ENCODE results near the gene TMSB4X. TPM values are rescaled to one million over a fixed set of nuclear protein-coding genes. Genes with fewer than 3 reads are reported as not detected.

The TMSB4X gene
- total and polyA plus RNA-seq, 2 of the 13 experiments (the other 11 are each of a cell fraction or from before 2014, with no cell fraction given) = 10.5 to 29.6 TPM

GRCh38 chrX:12954981-12955380, 19.9 kb upstream of the TMSB4X start:
- intact Hi-C loops (cut with micrococcal nuclease; ENCODE audit: unreplicated experiment) (no loop called here), in situ Hi-C loops (cut with HindIII; ENCODE audit: extremely low pct_ligation_motif_present, low pct_unique_long_range_greater_than_20kb) (loop anchor here (10.0 kb wide), 1 partner anchor 540 kb away; no protein-coding TSS in a partner anchor)
- TF ChIP-seq ZC3H13 (CRISPR knock-in tag; IDR thresholded peaks at IDR 0.05) = no peak
- no peak for TF ChIP-seq ZNF232 (CRISPR knock-in tag; IDR thresholded peaks at IDR 0.05; ENCODE audit: borderline replicate concordance)
- TF ChIP-seq BHLHE40 (IDR thresholded peaks at IDR 0.05; ENCODE audit: low read length) = no peak
- no peak for TF ChIP-seq ZNF577 (CRISPR knock-in tag; IDR thresholded peaks at IDR 0.05; ENCODE audit: borderline replicate concordance, low read depth)
- H3K79me2 ChIP-seq (ENCODE audit: insufficient read depth, low read length) = no peaks in the 10 kb centered on the region
- DNase-seq (ENCODE audit: low spot score) = no peak
- no peak overlapping the region for H2AFZ ChIP-seq (ENCODE audit: low read length)
- H3K36me3 ChIP-seq (replicated peaks in 1 of 2; ENCODE audit: control insufficient read depth in 1 of 2, insufficient read depth in 2 of 2, low read length in 2 of 2) = no peaks in the 10 kb centered on the region
- H3K4me3 ChIP-seq (replicated peaks in 1 of 3; ENCODE audit: insufficient read depth in 1 of 3, low read depth in 2 of 3, low read length in 3 of 3) = no peak overlapping the region
- peaks cover 30% of the 10 kb centered on the region for H3K4me1 ChIP-seq (ENCODE audit: insufficient read depth, low read length)
- ChIA-PET CTCF (ENCODE audit: low intra/inter-chr PET ratio, low total read pairs) (no interaction called here), POLR2A (no interaction called here)
- H3K27ac ChIP-seq (ENCODE audit: extremely low read length, insufficient read depth, low read length) = no peak overlapping the region
- H3K4me2 ChIP-seq (ENCODE audit: low read depth, low read length) = no peak overlapping the region
- H3K27me3 ChIP-seq (ENCODE audit: control insufficient read depth in 1 of 2, insufficient read depth in 2 of 2, low read length in 2 of 2) = no peaks in the 10 kb centered on the region
- no peaks in the 10 kb centered on the region for H3K9me3 ChIP-seq (ENCODE audit: low read length)
- no peaks in the 10 kb centered on the region for H4K20me1 ChIP-seq (ENCODE audit: insufficient read depth, low read length)
- no peak for FAIRE-seq
- no peak for ATAC-seq
- no peak overlapping the region for H3K9ac ChIP-seq (ENCODE audit: insufficient read depth, low read depth, low read length)
- 80% methylated on average over 3 of the region's 4 CpGs for WGBS (ENCODE audit: low lambda C conversion rate)
- no TSS peak for BruUV-seq (replicated peaks)

GRCh38 chrX:12955882-12956703, 18.8 kb upstream of the TMSB4X start:
- Histone ChIP-seq H3K9ac (ENCODE audit: insufficient read depth, low read depth, low read length) (no peak overlapping the region), H3K9me3 (ENCODE audit: low read length) (no peaks in the 10 kb centered on the region), H3K27ac (ENCODE audit: extremely low read length, insufficient read depth, low read length) (peak overlapping the region; percentile 26), H3K4me2 (ENCODE audit: low read depth, low read length) (no peak overlapping the region; the same call in 1 of the 2 replicates), H4K20me1 (ENCODE audit: insufficient read depth, low read length) (no peaks in the 10 kb centered on the region), H3K27me3 (ENCODE audit: control insufficient read depth in 1 of 2, insufficient read depth in 2 of 2, low read length in 2 of 2) (no peaks in the 10 kb centered on the region), H2AFZ (ENCODE audit: low read length) (peak overlapping the region; percentile 83), H3K79me2 (ENCODE audit: insufficient read depth, low read length) (no peaks in the 10 kb centered on the region), H3K4me3 (replicated peaks in 1 of 3; ENCODE audit: insufficient read depth in 1 of 3, low read depth in 2 of 3, low read length in 3 of 3) (no peak overlapping the region), H3K36me3 (replicated peaks in 1 of 2; ENCODE audit: control insufficient read depth in 1 of 2, insufficient read depth in 2 of 2, low read length in 2 of 2) (no peaks in the 10 kb centered on the region), H3K4me1 (ENCODE audit: insufficient read depth, low read length) (peaks cover 21% of the 10 kb centered on the region)
- FAIRE-seq (peak; percentile 67), DNase-seq (ENCODE audit: low spot score) (peak; percentile 46), ATAC-seq (peak; percentile 38; the same call in 2 of the 3 replicates)
- POLR2A ChIA-PET = no interaction called here
- BruUV-seq (replicated peaks) = no TSS peak
- WGBS (ENCODE audit: low lambda C conversion rate) = 30% methylated on average over 4 of the region's 20 CpGs
- in situ Hi-C loops (cut with HindIII; ENCODE audit: extremely low pct_ligation_motif_present, low pct_unique_long_range_greater_than_20kb) = loop anchor here (10.0 kb wide), 1 partner anchor 539 kb away; no protein-coding TSS in a partner anchor
- CTCF ChIA-PET (ENCODE audit: low intra/inter-chr PET ratio, low total read pairs) = no interaction called here
- intact Hi-C loops (cut with micrococcal nuclease; ENCODE audit: unreplicated experiment) = no loop called here
- TF ChIP-seq THAP7 (CRISPR knock-in tag; IDR thresholded peaks at IDR 0.05) (no peak), NR2C2 (CRISPR knock-in tag; IDR thresholded peaks at IDR 0.05; ENCODE audit: borderline replicate concordance) (no peak), SRY (CRISPR knock-in tag; IDR thresholded peaks at IDR 0.05) (no peak), NFE2L2 (IDR thresholded peaks at IDR 0.05; ENCODE audit: low read length) (no peak), CEBPG (CRISPR knock-in tag; IDR thresholded peaks at IDR 0.05) (peak; percentile 77), RFX1 (IDR thresholded peaks at IDR 0.05) (no peak), ZNF768 (CRISPR knock-in tag; IDR thresholded peaks at IDR 0.05) (no peak), TARDBP (CRISPR knock-in tag; IDR thresholded peaks at IDR 0.05) (no peak), ZNF687 (CRISPR knock-in tag; IDR thresholded peaks at IDR 0.05) (peak; percentile 65), ETV5 (CRISPR knock-in tag; IDR thresholded peaks at IDR 0.05; ENCODE audit: borderline replicate concordance) (peak; percentile 18; the same call in 1 of the 2 replicates), GATAD2A (CRISPR knock-in tag; IDR thresholded peaks at IDR 0.05) (peak; percentile 40; the same call in 1 of the 2 replicates)
